DND-41 (cell line): ENCODE measurements around the gene ATP2A2.
A peak's percentile ranks its signal among the peaks of the same experiment; 100 is the strongest.

Source experiments
- EZH2 ChIP-seq: IDR thresholded peaks from 3 replicates; pipeline ENCODE4 v1.6.1; 2012; ENCODE audit warnings: borderline replicate concordance, low read depth, mild to moderate bottlenecking, moderate library complexity, low read length, inconsistent platforms; ENCODE audit not compliant: severe bottlenecking
- TF ChIP-seq, protein P1 (sequence below): IDR thresholded peaks from 2 replicates; pipeline ENCODE4 v1.5.1; 2012; ENCODE audit warnings: borderline replicate concordance, low read length, moderate library complexity, mild to moderate bottlenecking; ENCODE audit not compliant: poor library complexity, severe bottlenecking; ENCODE audit errors: extremely low read depth

- TF ChIP-seq, protein P1, sequence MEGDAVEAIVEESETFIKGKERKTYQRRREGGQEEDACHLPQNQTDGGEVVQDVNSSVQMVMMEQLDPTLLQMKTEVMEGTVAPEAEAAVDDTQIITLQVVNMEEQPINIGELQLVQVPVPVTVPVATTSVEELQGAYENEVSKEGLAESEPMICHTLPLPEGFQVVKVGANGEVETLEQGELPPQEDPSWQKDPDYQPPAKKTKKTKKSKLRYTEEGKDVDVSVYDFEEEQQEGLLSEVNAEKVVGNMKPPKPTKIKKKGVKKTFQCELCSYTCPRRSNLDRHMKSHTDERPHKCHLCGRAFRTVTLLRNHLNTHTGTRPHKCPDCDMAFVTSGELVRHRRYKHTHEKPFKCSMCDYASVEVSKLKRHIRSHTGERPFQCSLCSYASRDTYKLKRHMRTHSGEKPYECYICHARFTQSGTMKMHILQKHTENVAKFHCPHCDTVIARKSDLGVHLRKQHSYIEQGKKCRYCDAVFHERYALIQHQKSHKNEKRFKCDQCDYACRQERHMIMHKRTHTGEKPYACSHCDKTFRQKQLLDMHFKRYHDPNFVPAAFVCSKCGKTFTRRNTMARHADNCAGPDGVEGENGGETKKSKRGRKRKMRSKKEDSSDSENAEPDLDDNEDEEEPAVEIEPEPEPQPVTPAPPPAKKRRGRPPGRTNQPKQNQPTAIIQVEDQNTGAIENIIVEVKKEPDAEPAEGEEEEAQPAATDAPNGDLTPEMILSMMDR: peak; percentile 68
- TF ChIP-seq EZH2: no peak
These were observed 74.0 kb downstream of the ATP2A2 start for GRCh38 chr12:110355073-110355472.
